ENCODE measurements around the gene CD48. TPM values are rescaled to one million over a fixed set of nuclear protein-coding genes. Genes with fewer than 3 reads are reported as not detected.

The CD48 gene
- total RNA-seq, 1 donor from 2014 or later = not detected

DNA sequence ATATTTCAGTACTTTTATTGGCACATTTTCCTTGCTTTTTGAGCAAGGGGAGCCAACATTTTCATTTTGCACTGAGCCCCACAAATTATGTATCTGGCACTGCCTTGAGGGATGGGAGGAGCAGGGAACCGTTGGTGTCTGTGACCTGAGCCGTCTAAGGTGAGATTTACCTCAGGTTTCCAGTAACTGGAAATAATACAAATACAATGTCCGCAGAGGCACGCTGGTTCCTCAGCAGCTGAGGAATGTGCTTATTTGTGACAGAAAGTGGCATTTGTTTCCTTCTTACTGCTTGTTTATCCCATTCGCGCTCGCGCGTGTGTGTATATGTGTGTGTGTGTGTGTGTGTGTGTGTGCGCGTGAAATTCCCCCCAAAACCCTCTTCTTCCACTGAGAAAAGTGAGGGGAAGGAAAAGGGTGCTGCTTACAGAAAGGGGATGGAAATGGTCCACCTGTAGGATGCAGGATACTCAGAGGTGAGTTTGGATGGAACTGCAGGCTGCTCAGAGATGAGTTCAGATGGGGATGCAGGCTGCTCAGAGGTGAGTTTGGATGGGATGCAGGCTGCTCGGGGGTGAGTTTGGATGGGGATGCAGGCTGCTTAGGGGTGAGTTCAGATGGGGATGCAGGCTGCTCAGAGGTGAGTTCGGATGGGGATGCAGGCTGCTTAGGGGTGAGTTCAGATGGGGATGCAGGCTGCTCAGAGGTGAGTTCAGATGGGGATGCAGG lies 34.6 kb downstream of the CD48 start:
- DNase-seq (ENCODE audit: low read depth in 2 of 2) = no peak

DNA sequence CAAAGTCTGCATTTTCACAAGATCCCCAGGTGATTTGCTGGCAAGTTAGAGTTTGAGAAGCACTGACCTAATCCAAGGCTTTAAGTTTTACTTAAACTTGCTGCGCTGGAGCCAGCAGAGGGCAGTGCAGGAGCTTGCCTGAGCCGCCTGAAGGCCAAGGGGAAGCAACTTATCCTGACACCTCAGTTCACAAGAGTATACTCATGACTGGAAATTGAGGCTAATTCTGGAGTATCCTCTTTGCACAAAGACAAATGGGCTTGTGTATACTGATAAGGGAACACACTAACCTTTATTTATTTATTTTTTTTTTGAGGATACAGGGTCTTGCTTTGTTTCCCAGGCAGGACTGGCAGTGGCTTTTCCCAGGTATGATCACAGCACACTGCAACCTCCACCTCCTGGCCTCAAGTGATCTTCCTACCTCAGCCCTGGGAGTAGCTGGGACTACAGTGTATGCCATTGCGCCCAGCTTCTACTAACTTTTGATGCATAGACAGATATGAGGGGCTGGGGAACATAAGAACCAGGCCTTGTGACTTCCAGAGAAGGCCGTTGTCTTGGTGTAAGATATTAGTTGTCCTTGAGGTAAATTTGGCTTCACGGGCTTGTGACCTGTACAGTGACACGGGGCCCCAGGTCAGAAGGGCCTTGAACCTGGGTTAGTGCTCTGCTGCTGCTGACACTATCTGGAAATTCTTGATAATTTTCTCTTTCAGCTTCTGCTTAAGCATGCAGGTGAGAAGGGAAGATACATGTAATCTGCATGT lies 35.8 kb downstream of the CD48 start:
- peak; percentile 30 to 53 for DNase-seq (ENCODE audit: low read depth in 2 of 2)

DNA sequence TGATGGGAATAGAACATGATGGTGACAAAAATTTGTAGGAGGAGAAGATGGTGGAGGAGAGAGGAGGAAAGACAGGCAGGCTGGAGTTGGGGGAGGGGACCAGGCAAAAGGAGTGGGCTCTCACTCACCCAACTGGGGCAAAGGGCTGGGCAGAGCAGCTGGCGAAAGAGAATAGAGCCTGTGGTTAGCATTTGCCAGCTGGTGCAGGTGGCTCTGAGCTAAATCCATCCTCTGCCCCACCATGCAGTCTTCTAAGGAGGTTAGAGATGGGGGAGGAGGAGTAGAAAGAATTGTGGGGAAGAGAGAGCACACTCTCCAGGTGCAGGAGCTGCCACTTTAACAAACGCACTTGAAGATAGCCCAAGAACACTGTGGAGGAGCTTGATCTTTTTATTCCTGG lies 37.2 kb downstream of the CD48 start:
- DNase-seq (ENCODE audit: low read depth in 2 of 2) = no peak

DNA sequence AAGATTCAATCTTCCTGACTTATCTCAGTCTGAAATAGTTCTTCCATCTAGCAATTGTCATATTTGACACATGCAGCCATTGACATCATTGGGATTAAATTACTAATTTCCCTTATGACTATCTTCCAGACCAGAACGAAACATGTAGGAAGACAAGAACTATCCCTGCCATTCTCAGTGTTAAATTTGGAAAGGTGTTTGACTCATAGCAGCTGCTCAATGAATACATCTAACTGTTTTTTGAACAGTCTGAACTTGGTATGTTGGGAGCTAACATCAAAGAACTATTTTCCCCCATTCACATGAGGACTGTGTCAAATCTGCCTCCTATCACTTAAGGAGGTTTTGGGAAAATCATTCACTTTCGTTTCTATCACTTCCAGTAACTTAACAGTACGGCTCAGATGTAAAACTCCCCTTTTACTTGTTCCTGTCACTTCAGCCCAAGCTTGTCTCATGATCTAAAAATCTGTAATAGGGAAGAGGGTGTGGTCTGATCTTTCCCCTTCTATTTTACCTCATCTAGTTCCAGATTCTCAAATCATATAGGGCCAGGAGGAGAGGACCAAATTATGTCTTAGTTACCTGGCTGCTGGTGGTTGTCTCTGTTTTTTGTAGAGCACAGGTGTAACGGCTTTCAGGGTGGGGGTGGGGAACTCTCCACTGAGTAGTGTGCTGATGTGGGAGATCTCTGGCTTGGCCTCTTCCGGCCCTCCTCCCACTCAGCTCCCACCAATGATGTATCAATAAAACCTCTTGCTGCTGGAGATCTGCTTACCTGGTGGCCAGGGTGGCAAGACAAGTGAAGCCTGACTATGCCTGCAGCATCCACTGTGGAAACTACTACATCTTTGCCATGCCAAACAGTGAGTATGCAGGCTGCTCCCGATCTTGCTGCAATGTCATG lies 38.6 kb downstream of the CD48 start:
- no peak for DNase-seq (ENCODE audit: low read depth in 2 of 2)

DNA sequence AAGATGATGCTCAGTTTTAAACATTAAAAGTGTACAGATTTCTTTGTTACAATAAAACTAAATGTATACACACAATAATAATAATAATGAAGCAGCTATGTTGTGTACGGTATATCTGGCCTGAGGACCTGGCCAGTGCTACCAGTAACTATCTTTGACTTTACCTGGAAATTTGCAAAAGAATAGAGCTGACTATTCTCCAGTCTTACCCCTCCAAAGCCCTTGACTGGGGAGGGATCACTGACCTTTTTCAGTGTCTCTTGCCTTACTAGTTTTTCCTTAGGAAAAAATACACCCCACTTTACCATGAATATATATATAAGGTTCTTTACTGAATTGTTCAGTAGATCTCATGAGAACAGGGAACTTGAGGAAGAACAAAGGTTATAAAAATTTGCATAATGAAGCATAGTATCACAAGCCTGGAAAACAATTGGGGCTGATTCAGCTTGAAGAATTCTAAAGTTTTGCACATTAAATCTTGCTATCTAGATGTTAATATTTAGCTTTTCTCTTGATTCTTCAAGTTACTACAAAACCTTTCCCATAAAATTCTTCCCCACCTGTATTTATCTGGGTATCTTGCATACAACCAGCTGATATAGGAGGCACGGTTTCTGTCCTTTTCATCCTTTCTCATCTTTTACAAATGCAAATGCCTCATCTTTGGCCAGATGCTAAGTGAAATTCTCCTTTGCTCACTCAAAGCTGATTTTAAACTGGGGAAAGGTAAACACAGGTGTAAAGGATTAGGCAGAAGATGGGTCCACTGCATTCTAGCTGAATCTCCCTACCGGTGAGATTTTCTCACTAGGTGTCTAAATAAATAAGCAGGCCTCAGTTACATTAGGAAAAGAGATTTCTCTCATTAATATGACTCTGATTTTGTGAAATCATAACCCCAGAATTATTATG lies 39.8 kb downstream of the CD48 start:
- DNase-seq (ENCODE audit: low read depth in 2 of 2) = no peak

DNA sequence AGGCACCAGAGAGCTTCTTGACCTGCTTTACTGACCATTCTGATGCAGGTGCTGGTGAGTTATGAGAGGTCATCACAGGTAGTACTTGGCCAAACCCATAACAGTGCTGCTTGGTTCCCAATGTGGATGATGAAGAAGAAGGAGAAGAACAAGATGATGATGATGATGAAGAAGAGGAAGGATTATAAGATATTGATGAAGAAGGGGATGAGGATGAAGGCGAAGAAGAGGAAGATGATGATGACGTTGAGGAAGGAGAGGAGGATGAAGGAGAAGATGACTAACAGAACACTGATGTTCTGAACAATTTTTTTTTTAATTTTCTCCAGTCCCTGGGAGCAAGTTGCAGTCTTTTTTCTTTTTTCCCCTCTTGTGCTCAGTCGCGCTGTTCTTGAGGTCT lies 40.9 kb downstream of the CD48 start:
- no peak for DNase-seq (ENCODE audit: low read depth in 2 of 2)

DNA sequence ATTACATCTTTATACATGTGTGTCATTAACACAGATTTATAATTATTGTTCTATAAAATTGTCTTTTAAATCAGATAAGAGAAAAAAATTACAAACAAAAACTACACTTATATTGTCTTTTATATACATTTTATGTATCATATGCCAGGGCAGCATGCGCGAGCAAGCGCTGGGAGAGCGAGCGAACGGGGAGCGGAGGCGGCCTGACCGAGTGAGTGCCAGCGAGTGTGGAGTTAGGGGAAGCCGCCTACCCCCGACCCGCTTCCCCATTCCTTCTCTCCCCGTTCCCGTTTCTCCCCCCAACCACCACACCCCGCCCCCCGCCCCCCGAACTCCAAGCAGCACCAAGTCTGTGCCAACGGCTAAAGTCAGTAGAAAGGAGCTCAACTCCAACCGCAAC lies 41.8 kb downstream of the CD48 start:
- DNase-seq (ENCODE audit: low read depth in 2 of 2) = no peak

DNA sequence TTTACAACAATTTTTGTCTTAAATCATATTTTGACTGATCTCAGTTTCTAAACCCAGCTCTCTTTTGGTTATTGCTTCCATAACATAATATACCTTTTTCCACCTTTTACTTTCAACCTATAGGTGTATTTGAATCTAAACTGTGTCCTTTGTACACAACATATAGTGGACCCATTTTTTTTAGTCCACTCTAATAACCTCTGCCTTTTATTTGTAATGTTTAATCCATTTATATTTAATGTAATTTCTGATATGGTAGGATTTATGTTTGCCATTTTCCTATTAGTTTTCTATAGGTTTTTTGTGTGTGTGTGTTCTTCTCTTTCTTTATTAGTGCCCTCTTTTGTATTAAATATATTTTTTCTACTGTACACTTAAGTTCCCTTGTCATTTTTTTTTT lies 42.3 kb downstream of the CD48 start:
- DNase-seq (ENCODE audit: low read depth in 2 of 2) = no peak

DNA sequence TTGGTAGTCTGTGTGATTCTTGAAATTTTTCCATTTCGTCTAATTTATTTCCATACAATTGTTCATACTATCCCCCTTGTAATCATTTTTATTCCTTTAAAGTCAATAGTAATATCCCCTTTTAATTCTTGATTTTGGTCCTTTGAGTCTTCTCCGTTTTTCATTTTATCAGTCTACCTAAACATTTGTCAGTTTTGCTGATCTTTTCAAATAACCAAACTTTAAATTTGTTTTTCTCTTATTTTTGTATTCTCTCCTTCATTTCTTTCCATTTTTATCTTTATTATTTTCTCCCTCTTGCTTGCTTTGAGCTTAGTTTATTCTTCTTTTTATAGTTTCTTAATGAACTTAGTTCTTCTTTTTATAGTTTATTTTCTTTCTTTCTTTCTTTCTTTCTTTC lies 43.7 kb downstream of the CD48 start:
- no peak for DNase-seq (ENCODE audit: low read depth in 2 of 2)

DNA sequence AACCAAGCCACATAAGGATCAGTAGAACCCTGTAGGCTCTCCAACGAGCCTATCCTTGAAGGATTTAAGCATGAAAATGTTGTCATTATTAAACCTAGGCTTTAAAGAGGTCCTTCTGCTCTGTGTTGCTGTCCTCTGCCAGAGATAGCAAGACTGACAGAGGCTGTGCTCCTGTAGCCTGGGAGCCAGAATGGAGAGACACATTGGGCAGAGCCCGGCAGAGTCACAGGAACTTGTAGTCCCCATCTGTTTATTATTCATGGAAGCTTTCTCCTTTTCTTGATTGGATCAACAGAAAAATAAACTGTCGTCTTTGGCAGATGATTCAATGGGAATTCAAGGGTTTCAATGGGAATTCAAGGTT lies 45.6 kb downstream of the CD48 start:
- no peak for DNase-seq (ENCODE audit: low read depth in 2 of 2)

DNA sequence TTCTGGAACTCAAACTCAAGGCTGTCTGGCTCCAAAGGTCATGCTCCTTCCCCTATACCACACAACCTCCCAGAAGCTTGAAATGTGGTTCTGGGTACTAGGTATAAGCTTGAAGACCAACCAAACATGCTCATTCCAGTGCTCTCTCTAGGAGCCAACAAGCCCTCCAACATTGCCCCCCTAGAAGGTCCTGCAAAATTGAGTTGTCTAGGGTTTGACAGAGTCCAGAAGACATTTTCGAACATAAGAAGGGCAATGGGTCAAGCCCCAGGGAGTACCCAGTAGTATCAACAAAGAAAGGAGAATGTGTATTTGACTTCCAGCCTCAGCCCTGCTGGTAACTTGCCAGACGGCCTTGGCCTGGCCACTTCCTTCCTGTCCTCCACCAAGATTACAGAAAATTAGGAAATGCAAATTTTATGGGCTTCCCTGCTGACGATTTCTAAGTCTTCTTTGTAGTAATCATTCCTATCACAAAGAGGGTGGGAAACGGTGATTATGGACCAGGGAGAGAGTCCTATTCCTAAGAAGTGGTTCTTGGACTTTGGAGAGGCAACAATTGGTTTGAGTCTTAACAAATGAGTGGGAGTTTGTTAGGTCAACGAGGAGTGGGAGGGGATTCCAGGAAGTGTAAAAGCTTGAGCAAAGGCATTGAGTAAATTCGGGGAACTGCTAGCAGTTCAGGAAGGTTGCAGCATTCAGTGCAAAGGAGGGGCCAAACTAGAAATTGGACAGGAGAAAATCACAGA lies 46.1 kb downstream of the CD48 start:
- no peak for DNase-seq (ENCODE audit: low read depth in 2 of 2)

DNA sequence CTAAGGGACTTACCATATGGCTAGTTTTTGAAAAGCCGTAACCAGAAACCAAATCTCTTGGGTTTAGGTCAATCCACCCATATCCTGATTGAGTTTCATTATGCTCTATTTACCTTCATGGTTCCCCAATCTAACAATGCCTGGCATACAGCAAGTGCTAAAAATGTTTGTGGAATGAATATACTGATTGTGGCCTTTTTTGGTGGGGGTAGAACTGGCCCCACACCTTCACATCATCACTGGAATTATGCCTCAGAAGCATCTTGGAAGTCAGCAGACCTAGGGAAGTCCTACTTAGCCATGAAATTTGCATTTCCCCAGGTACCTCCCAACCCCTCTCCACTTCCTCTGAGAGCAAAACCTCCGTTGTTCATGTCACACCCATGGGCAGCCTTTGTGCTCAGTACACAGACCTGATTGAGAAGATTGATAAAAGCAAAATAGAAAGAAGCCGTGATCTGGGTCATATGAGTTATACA lies 47.0 kb downstream of the CD48 start:
- no peak for DNase-seq (ENCODE audit: low read depth in 2 of 2)

DNA sequence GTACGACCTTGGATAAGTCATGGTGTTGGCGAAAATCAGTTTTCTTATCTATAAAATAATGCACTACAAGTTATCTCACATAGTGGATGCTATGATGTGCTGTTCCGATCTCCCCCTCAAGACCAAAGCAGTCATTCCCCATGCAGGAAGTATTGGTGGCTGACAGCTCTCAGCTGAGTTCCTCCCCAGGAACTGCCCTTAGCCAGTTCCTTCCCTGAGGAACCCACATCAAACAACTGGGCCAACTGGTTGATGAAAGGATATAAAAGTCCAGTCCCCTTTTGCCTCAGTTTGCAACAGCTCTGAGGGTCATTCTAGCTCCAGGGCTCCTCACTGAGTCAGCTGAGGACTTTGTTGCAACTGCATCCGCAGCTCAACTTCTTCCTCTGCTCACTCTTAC lies 48.7 kb downstream of the CD48 start:
- DNase-seq (ENCODE audit: low read depth in 2 of 2) = no peak

DNA sequence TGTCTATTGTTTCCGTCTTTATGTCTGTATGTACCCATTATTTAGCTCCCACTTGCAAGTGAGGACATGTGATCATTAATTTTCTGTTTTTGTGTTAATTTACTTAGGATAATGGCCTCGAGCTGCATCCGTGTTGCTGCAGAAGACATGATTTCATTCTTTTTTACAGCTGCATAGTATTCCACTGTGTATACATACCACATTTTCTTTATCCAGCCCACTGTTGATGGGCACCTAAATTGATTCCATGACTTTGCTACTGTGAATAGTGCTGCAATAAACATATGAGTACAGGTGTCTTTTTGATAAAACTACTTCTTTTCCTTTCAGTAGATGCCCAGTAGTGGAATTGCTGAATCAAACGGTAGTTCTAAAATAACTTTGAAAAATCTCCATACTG lies 52.1 kb downstream of the CD48 start:
- no peak for DNase-seq (ENCODE audit: low read depth in 2 of 2)

DNA sequence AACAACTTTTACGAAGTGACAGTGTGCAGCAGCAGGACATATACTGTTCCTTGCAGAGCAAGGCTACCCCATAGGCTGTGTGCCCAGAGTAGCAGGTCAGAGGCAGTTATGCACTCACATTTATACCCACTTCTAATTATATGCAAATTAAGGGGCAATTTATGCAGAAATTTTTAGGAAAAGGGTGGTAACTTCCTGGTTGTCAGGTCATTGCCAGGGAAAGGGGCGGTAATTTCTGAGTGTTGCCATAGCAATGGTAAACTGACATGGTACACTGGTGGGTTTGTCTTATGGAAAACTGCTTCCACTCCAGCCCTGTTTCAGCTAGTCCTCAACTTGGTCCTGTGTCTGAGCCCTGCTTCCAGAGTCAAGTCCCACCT lies 52.8 kb downstream of the CD48 start:
- no peak for DNase-seq (ENCODE audit: low read depth in 2 of 2)

DNA sequence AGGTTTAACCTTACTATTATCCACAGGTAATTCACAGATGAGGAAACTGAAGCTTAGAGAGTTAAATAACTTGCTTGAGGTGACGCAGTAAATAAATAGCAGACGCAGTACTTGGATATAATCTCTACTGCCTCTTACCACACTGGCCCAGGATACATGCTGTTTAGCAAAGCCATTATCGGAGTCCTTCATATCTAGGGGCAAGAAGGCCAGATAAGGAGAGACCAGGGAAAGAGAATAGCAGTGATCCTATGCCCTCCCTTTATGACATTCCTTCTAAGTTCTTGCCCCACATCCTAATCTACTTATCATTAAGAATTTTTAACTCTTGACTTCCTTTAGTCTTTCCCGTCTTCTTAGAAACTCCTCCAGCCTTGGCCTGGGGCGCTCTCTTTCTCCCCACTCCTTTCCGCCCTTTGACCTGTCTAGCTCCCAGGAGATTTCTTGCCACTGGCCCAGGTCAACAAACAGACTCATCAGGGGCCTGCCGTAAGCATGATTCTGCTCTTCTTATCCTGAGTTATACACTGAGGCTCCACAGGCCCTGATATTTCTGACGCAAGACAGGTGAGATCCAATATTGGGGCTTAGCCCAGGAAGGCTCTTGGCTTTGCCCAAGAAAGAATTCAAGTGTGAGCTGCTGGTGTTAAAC lies 53.3 kb downstream of the CD48 start:
- DNase-seq (ENCODE audit: low read depth in 2 of 2) = no peak

DNA sequence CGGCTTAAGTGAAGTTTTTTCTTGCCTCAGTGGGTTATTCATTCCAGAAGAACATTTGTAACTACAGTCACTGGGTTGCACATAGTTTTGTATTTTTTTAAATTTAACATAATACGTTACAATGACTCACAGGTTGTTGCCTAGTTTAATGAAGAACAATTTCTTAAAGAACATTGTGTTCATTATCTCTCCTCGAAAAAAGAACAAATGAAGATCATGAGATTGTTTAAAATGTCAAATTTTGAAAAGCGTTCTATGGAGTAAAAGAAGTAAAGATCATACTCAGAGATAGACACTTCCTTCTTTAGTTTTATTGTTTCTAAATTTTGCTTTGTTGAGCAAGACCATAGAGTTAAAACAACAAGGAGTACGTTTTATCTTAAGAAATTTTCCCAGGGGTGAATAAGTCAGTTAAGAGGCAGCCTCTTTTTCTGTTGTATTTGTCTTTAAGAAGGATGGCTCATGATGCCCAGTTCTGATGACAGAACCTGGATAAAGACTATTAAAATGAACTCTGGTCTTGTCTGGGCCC lies 54.3 kb downstream of the CD48 start:
- no peak for DNase-seq (ENCODE audit: low read depth in 2 of 2)

DNA sequence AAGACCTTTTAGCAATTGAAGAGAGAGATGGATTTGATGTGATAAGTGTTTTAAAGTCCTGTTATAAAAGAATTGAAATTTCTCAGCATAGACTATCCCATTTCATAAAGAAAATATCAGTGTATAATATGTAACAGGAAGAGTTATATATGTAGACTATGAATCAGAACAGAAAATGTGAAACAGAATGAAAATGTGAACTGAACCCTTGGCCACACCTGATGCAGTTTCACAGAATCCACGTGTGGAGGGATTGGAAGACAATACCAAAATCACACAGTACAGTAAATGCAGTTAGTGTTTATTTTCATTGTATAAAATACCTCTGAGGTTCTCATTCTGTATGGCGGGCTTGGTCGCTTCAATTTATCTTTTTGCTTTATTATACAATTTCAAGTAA lies 54.9 kb downstream of the CD48 start:
- DNase-seq (ENCODE audit: low read depth in 2 of 2) = no peak

DNA sequence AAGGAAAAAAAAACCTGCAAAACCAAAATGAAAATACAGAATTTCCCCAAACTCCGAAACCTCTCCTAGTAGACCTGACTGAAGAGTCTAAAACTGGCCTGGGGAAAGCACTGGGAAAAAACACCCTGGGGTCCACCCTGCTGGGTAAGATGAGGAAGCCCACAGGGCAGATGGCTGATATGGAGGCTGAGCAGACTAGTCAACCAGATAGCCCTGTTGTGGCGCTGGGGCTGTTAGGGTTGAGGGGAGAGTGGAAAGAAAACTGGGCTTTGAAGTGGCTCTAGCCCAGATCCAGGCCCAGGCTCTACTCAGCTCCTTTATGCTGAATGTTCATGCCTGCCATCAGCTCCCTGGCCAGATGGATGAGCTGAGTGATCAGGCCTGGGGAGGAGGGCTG lies 58.0 kb downstream of the CD48 start:
- DNase-seq (ENCODE audit: low read depth in 2 of 2) = no peak
